IPS DF 19.7 (cell line): Measurements from ENCODE around the gene ECSCR.

Source experiments
- DNase-seq: peaks from one replicate; pipeline ENCODE4 v3.0.0-alpha.2; 2013; ENCODE audit warnings: low read depth, low spot score

ECSCR gene

DNA sequence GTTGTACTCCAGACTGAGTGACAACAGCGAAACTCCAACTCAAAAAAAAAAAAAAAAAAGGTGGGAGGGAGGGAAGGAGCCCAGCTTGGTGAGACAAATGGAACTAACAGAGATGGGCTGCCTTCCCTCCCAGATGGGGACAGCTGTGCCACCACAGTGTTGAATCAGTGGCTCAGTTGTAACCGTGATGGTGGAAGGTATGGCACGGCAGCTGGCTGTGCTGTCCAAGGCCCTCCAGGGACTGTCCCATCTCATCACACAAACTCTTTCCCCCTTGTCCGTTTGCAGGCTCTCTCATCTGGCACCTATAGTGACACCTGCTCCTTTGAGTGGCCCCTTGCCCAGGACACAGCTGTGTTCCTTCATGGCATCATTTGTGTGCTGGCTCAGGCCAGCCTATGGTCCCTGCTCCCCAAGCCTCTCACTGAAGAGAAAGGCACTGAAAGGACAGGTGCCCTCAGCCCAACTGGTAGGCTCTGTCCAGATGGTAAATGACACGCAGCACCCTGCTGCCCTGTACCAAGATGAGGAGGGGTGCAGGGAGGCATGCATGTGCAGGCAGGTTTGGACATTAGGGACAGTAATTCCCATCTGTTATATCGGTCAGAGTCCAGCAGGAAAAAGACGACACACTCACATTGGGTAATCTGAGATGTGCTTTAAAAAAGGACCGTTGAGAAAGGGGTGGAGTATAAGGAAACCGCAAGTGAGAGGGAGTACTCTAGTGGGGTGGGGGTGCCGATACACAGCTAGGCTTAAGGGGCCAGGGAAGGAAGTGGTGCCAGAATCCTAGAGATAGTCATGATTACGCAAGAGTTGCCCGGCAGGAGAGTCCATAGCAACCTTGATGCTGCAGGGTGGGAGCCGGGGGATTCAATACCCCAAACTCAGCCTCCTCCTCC lies 12.6 kb upstream of the ECSCR start:
- DNase-seq, result no peak

DNA sequence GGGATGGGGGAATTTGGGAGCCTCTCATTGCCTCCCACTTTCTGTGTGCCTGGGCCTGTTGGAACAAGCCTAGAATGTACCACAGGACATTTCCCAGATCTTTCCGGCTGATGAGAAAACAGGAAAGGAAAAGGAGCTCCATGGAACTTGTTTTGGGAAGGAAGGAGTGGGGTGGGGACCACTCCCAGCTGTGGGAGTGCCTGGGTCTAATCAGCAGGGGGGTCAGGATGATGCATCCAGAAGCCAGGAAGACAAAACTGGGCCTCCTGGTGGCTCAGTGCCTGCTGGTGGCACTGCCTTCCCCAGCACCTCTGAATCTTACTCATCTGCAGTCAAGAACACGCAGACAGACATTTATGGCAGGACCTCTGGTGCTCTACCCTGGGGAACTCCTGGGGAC lies 11.0 kb upstream of the ECSCR start:
- DNase-seq, result no peak

DNA sequence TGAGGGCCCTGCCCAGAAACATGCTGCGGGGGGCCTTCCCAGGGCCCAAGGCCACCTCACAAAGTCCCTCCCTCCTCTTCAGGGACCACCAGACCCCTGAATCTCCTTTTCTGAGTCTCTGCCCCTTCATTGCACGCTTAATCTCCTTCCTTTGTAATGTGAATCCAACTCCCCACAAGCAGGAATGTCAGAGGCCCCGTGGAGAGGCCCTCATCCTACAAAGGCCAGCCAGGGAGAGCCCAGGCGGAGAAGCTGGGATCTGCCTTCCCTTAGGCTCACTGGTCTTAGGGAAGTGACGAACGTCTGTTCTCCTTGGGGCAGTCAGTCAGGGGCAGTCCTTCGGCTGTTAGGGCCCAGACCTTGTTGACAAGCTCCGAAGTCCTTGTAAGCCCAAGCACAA lies 10.6 kb upstream of the ECSCR start:
- DNase-seq, result no peak

DNA sequence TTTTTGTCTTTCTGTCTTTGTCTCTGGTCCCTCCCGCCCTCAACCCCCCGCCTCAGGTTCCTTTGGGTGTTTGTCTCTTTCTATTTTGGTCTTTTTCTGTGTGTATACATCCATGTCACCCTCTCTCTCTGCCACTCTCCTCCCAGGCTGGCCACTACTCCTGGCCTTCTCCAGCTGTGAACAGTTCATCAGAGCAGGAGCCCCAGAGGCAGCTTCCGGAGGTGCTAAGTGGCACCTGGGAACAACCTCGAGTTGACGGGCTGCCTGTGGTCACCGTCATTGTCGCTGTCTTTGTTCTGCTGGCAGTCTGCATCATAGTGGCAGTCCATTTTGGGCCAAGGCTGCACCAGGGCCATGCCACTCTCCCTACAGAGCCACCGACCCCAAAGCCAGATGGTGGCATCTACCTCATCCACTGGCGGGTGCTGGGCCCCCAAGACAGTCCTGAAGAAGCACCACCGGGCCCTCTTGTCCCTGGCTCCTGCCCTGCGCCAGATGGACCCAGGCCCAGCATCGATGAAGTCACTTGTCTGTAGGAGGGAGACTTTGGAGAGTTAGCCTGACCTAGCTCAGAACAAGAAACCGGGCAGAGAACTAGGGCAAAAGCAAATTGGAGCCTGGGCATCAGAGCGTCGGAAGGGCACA lies 10.0 kb upstream of the ECSCR start:
- no peak for DNase-seq

DNA sequence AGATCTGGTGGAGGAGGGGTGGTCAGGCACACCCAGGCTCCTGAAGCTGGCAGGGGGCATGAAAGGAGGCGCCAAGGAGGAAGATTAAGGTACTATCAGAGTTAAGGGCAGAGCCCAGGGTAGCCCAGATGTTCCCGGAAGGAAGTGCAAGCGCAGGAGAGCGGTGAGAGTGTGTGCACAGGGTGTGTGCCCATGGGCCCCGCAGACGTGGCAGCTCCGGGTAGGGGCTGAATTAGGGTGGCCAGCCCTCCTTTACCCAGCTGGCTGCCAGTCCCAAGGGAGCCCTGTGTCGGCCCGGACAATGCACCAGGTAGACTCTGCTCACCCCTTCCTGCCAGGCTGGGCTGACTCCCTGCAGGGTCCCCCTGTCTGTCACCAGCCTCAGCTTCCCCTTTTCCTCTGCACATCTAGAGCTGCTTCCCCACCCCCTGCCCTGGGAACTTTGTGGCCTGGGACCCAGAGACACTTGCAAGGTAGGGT lies 8.3 kb upstream of the ECSCR start, which contains the start of gene SMIM33:
TSS of gene SMIM33 (plus strand) at position 184 of the 480 bp plus-strand sequence. CDS start at position 302, 118 bp downstream.
- no peak for DNase-seq

DNA sequence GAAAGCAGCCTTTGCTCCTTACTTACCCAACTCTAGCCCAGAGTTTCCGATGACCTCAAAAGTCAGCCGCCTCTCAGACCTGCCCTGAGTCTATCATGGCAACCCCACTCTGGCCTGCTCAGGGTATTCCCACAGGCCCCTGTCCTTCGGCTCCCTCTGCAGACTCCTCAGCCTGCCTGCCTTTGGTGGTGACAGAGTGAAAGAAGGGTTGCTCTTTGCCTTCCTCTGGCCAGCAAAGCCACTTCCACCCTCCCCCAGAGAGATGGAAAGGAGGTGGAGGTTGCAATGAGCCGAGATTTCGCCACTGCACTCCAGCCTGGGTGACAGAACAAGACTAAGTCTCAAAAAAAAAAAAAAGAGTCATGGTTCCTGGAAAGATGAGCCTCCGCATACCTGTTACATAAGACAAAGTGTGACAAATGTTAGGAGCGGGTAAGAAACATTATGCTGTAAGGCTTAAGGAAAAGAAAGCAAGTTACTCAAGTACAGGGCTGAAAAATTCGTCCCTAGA lies 5.9 kb upstream of the ECSCR start:
- DNase-seq, result no peak

DNA sequence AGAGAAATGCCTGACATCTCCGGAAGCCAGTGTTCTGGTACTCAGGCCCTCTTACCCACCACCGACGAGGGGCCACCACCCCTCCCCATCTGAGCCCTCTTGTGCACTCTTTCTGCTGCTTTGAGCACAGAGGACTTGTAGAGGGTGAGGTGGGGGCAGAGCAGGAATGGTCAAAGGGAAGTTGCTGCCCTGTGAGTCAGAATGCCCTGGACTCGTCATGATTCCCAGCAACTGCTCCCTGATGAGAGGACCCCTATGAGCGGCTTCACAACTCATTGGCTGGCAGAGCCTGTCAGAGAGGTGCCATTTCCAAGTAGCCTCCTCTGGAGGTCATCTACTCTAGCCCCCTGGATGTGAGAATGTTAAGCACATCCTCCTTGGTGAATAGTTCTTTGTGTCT lies 845 bp downstream of the ECSCR start:
- no peak for DNase-seq

DNA sequence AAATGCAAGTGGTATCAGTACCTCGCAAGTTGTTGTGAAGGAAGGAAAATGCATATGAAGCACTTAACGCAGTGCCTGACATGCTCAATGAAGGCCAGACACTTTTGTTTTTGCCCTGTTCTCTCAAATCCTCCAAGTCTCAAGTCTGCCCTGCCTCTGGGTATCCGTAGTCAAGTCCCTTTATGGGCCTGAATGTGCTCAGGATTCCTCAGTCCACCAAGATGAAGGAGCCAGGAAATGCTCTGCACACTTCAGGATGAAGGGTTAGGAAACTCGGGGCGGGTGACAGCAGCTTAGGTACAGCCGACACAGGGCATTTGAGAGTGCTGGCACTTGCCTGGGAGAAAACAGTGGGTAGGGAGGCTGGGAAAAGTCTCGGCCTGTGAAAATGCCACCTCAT lies 1.4 kb downstream of the ECSCR start:
- no peak for DNase-seq

DNA sequence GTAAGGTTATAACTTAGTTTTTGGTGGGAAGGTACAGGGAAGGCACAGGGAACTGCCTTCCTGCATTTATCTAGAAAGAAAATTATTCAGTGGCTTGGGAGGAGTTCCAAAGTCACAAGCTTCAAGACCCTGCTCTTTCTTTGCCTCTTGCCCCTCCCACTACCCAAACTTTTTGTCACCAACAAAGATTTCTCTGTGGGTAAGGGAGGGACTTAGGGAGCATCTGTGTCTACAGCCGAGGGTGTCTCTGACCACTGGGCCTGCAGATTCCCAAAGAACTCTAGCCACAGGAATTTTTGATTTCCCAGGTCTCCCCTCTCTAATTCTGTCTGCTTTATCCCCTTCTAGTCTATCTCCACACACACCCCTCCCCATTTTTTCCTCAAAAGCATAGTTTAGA lies 2.1 kb downstream of the ECSCR start:
- DNase-seq, result no peak

DNA sequence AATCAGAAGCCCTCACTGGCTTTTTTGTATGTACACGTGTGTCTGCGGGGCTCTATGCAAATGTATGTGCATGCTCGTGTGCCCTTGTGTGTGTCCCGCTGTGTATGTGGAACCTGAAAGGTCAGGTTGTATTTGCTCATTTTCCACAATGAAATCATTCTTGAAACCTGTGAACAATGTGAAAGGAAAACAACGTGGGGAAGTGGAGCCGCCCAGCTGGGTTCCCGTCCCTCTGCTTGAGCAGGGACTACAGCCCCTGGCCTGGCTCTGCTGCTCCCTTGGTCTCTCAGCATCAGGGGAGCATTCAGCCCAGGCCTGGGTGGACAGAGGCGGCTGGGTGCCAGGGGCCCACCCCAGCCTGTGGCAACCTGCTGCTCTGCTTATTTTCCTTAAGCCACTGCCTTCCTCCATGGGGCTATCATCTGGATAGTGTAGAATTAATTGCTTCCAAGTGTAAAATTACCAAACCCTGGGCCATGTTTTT lies 3.0 kb downstream of the ECSCR start:
- DNase-seq, result no peak

DNA sequence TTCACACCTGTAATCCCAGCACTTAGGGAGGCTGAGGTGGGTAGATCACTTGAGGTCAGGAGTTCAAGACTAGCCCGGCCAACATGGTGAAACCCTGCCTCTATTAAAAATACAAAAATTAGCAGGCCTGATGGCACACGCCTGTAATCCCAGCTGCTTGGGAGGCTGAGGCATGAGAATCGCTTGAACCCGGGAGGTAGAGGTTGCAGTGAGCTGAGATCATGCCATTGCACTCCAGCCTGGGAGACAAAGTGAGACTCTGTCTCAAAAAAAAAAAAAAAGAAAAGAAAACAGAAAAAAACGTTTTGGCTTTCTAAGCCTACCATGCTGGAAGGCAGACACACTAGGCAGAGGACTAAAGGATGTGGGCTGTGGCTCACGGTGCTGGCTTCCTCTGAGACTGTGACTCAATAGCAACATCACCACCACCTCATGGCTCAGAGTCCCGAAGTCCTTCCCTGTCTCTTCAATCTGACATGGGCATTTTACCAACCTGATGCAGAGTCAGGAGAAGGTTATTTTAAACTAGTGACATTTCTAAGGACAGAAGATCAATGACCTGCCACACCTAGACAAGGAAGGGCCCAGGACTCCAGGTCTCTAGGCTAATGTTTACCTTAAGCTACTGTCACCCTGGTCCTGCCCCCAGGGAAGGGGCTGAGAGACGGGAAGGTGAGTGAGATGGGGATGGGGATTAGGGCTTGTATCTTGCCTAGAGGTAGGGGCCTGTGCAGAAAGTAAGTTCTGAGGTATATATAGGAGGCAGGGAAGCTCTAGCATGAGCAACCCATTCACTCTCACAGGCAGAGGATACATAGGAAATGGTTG lies 3.7 kb downstream of the ECSCR start:
- DNase-seq, result no peak

DNA sequence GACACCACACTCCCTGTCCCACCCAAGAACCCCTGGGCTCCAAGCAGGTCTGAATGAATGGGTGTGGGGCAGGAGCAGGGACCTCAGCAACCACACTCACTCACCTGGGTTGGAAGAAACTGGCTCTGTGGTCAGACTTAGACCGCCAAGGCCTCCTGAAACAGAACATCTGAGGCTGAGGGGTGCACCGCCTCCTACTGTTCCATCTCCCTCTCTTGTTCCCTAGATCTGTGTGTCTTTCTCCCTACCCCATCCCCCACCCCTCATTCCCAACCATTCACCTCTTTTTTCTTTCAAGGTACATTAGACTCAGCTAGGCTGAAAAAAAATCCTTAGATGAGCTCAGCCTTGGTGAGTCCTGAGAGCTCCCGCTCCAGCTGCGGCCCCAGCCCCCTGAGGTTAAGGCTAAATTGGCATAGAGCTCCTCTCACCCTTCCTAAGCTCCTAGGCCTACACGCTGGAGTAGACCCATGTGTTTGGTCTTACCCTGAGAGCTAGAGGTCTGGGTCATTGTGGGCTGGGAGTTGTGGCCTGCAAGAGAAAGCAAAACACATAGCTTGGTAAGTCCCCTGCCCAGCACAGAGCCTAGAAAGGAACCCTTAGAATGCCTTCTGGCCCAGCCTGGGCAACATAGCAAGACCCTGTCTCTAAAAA lies 4.8 kb downstream of the ECSCR start:
- no peak for DNase-seq

DNA sequence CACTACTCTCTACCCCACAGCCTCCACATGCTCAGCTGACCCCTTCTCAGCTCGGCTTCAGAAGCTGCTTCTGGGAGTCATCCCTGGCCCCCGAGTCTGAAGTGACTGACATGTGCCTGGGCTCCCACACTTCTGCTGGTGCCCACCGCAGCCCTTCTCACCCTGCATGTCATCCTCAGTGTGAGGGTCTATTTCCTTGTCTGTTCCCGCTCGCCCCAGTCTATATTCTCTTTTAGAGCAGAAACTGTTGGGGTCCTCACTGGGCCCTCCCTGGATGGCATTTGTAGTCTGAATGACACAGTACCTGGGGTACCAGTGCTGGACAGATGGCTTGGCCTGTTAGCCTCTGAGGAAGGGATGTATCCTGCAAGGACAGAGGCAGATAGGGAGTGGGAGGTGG lies 5.3 kb downstream of the ECSCR start:
- no peak for DNase-seq

DNA sequence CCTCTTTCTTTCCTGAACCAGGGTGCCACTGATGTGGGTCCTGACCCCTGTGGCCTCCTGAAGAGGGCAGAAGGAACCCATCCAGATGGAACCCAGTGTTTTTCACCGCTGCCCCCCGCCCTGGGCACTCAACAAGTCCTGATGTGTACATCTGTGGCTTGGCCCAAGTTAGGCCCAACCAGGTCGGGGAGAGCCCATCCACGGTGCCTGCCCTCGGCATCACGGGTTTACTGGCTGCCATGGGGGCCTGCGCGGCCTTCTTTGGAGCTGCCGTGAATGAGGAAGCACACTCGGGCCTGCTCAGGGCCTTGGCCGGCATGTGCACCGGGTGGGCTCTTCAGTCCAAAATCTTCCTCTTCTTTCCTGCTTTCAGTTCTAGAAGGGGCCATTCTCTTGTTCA lies 5.8 kb downstream of the ECSCR start:
- no peak for DNase-seq

DNA sequence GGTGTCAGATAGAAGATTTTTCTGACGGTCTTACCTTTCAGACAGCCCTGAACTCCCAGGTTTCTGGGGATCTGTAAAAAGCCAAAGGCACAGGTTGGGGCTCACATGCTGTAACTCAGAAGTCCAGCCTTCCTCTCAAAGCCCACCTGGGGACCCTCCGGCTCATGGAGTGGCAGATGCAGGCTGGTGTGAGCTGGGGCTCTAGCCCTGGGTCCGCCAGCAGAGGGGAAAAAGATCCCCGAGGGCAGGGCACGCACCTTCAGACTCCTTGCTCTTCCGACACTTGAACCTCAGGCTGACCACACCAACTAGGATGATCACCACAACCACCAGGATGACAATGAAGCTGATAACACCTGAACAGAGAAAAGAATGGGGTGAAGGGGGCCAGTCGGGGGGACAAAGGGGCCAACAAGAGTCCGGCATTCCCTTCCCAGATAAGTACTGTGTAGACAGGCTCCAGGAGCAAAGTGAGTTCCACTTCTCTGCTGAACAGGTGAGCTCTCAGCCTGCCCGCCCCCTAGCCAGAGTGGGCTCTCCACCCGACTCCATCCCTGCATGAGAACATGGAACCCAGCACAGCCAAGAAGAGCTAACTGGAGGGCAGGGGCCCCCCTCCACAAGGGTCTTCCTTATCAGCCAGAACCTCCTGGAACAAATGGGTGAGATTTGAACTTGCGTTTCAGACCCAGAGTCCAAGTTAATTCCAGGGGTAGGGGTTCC lies 7.8 kb downstream of the ECSCR start:
- no peak for DNase-seq

DNA sequence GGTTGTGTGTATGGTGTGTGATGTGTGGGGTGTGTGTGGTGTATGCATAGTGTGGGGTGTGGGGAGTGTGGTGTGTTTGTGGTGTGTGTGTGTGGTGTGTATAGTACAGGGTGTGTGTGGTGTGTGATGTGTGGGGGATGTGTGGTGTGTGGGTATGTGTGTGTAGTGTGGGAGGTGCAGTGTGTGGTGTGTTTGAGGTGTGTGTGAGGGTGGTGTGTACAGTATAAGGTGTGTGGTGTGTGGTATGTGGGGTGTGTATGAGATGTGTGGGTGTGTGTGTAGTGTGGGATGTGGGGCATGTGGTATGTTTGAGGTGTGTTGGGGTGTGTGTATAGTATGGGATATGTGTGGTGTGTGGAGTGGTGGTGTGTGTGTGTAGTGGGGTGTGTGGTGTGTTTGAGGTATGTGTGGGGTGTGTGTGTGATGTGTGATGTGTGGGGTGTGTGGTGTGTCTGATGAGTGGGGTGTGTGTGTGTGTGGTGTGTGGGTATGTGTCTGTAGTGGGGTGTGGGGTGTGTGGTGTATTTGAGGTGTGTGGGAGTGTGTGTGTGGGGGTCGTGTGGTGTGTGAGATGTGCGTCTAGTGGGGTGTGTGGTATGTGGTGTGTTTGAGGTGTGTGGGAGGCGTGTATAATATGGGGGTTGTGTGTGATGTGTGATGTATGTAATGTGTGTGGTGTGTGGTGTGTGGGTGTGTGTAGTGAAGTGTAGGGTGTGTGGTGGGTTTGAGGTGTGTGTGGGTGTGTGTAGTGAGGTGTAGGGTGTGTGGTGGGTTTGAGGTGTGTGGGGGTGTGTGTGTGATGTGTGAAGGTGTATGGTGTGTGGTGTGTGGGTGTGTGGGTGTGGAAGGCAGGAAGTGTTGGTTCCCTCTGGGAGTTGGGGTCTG lies 8.6 kb downstream of the ECSCR start:
- DNase-seq, result no peak

DNA sequence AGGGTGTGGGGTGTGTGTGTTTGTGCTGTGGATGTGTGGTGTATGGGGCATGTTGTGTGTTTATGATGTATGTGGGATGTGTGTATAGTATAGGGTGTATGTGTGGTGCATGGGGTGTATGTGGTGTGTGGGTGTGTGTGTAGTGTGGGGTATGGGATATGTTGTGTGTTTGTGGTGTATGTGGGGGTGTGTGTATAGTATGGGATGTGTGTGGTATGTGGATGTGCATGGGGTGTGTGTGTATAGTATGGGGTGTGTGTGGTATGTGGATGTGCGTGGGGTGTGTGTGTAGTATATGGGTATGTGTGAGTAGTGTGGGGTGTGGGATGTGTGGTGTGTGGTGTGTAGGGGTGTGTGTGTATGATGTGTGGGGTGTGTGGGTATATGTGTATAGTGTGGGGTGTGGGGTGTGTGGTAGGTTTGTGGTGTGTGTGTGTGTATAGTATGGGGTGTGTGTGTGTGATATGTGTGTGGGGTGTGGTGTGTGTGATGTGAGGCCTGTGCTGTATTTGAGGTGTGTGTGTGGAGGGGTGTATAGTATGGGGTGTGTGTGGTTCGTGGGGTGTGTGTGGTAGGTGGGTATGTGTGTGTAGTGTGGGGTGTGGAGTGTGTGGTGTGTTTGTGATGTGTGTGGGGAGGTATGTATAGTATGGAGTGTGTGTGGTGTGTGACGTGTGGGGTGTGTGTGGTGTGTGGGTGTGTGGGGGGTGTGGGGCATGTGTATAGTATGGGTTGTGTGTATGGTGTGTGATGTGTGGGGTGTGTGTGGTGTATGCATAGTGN lies 10.5 kb downstream of the ECSCR start:
- DNase-seq, result no peak

DNA sequence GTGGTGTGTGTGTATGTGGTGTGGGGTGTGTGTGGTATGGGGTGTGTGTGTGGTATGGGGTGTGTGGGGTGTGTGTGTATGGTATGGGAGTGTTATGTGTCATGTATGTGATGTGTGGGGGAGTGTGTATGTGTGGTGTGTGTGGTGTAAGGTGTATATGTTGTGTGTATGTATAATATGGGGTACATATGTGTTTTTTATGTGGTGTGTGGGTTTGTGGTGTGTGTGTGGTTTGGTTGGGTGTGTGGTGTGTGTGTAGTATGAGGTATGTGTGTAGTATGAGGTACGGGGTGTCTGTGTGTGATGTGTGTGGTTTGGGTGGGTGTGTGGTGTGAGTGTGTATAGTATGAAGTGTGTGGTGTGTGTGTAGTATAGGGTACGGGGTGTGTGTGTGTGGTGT lies 11.4 kb downstream of the ECSCR start:
- DNase-seq, result no peak
